Astrocyte of the hippocampus (primary cell): ENCODE measurements around the gene PPP2R3C.
"Not testable (repeated sequence)": the region's sequence is repeated elsewhere in the genome, so short reads cannot be mapped to it uniquely, and the experiment has no call there.

Source experiments
- DNase-seq: peaks from one replicate; pipeline ENCODE4 v3.0.0; 2011; ENCODE audit warnings: low read depth, low spot score

PPP2R3C gene

DNA sequence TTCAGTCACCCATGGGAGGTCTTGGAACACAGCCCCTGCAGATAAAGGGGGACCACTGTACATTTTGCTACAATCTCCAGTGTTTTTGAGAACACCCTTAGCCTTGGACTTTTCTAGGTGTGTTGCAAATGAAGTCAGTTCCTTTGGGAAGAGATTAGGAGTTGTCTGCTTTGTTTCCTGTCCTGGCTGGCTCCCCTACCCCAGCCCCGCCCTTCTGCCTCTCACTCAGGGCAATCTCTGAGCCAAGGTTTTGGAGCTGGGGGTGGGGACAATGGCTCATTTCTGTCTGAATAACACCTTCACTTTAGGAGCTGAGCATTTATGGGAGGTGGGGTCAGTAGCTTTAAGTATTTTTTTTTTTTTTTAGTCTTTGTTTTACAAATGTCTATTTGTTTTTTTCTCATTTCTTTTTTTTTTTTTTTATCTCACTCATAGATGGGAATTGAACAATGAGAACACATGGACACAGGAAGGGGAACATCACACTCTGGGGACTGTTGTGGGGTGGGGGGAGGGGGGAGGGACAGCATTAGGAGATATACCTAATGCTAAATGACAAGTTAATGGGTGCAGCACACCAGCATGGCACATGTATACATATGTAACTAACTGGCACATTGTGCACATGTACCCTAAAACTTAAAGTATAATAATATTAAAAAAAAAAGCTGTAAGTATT is 60.5 kb downstream of the PPP2R3C start:
- DNase-seq = peak; percentile 22

DNA sequence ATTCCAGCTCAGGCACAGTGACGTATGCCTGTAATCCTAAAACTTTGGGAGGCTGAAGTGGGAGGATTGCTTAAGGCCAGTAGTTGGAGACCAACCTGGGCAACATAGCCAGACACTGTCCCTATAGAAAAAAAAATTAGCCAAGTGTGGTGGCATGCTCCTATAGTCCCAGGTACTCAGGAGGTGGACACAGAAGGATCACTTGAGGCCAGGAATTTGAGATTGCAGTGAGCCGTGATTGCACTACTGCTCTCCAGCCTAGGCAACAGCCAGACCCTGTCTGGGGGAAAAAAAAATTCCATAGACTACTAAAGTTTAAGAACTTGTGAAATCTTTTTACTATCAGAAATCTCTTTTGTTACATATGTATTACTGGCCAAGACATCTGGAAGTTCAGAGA is 69.2 kb downstream of the PPP2R3C start:
- DNase-seq = no peak

GRCh38 chr14:35051796-35052195 is 70.0 kb downstream of the PPP2R3C start:
- peak; percentile 69 for DNase-seq

GRCh38 chr14:35050652-35051051 is 71.1 kb downstream of the PPP2R3C start:
- peak; percentile 38 for DNase-seq

DNA sequence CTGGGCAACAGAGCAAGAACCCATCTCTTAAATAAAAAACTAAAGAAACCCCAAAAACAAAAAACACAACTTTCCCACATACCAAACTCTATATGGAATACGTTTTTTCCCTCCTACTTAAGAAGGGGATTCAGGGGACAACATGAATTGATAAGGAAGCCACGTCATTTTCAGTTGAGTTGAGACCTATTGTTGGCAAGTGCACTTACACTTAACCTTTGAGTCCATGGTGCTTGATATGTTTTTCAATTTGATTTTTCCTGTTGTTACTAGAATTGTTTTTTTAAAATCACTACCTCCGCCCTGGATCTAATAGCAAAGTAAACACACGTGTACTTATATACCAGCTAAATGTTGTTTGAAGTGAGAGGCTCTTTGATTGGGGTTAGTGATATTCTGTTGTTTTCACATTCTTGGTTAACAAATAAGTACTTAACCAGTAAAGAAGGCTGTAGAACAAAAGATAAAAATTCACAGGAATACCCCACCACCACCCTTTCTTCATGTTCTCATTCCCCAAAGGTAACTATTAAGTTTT is 73.7 kb downstream of the PPP2R3C start:
- DNase-seq = no peak

DNA sequence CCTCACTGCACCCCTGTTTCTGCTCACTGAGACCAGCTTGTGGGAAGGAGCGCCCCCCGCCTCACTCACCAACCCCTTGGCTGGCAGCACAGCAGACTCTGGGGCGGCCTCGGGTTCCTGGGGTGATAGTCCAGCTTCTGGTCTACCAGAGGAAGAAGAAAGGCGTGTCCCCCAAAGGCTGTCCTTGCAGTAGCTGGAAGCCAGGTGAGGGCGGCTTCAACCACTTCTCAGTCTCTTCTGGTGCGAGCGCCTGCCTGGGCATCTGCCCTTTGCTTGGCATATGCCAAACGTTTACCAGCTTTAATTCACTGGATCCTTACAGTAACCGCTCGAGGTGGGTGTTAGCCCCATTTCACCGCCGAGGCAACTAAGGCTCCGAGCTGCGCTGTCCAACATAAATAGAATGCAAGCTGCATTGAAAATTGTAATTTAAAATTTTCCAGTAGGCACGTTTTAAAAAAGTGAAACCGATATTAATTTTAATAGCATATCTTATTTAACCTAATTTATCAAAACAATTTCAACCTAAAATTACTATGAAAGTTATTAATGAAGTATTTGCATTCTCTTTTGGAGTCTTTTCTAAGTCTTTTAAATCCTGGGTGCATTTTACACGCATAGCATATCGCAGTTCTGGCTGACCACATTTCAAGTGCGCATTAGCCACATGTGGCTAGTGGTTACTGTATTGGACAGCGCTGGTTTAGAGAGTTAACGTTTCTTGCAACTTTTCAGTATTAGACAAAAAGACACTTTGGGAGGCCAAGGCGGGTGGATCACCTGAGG is 74.8 kb downstream of the PPP2R3C start:
- peak; percentile 16 for DNase-seq

GRCh38 chr14:35046048-35046750 is 75.6 kb downstream of the PPP2R3C start, which contains the start of gene FAM177A1:
Gene FAM177A1 (plus strand): TSS chr14:35046272. CDS start chr14:35046464, 192 bp downstream.
- DNase-seq = peak; percentile 99

GRCh38 chr14:35045798-35046047 is 76.1 kb downstream of the PPP2R3C start:
- no peak for DNase-seq

GRCh38 chr14:35044939-35045797 is 76.6 kb downstream of the PPP2R3C start:
- no peak for DNase-seq

GRCh38 chr14:35043046-35043445 is 78.7 kb downstream of the PPP2R3C start:
- no peak for DNase-seq

- no peak for DNase-seq
These were observed 79.2 kb downstream of the PPP2R3C start for GRCh38 chr14:35042632-35043031.

- DNase-seq = not testable (repeated sequence)
These were observed 83.5 kb downstream of the PPP2R3C start for GRCh38 chr14:35038312-35038711.
